A673 (cell line): ENCODE measurements around the gene SYT9. TPM values are rescaled to one million over a fixed set of nuclear protein-coding genes. Genes with fewer than 3 reads are reported as not detected.

Experiments used
- BruUV-seq: library from RNA; stranded (reverse); fragments of 400-500 nt; replicated peaks from 2 replicates; lab custom pipeline; 2021; lab: Mats Ljungman, UMichigan
- CTCF ChIA-PET: fragments of 300-600 bp; sonication (Branson Sonifier 250); formaldehyde crosslinking; loops from one replicate; lab custom pipeline; 2022; ENCODE audit warnings: antibody characterized with exemption; lab: Charles Lee
- POLR2A ChIA-PET: fragments of 300-600 bp; sonication (Branson Sonifier 250); formaldehyde crosslinking; loops from one replicate; lab custom pipeline; 2022; ENCODE audit warnings: antibody characterized with exemption; ENCODE audit not compliant: low non-redundant PET; lab: Charles Lee
- DNase-seq: peaks from one replicate; pipeline ENCODE4 v3.0.0-alpha.2; 2015; ENCODE audit warnings: low spot score
- H3K27ac ChIP-seq: fragments of 200-600 bp; sonication (generic); 2 replicates; pipeline ENCODE4 v1.5.1; 2016; ENCODE audit warnings: mixed run types, low read depth, mild to moderate bottlenecking, mixed read lengths, antibody characterized with exemption, low read length; ENCODE audit not compliant: poor library complexity, severe bottlenecking
- H3K27me3 ChIP-seq: fragments of 200-600 bp; sonication (generic); replicated peaks from 2 replicates; pipeline ENCODE4 v1.6.1; 2017; ENCODE audit warnings: mixed run types, low read depth, mild to moderate bottlenecking, mixed read lengths, antibody characterized with exemption, low read length; ENCODE audit not compliant: insufficient read depth, poor library complexity
- H3K36me3 ChIP-seq: fragments of 200-600 bp; sonication (generic); 2 replicates; pipeline ENCODE4 v1.6.1; 2016; ENCODE audit warnings: mixed run types, mild to moderate bottlenecking, mixed read lengths, antibody characterized with exemption, low read length; ENCODE audit not compliant: insufficient read depth, poor library complexity, severe bottlenecking
- H3K4me1 ChIP-seq: fragments of 200-600 bp; sonication (generic); 2 replicates; pipeline ENCODE4 v1.6.1; 2017; ENCODE audit warnings: mixed run types, mild to moderate bottlenecking, mixed read lengths, antibody characterized with exemption, low read length; ENCODE audit not compliant: insufficient read depth, poor library complexity, severe bottlenecking
- H3K4me3 ChIP-seq: fragments of 200-600 bp; sonication (generic); 2 replicates; pipeline ENCODE4 v1.5.1; 2016; ENCODE audit warnings: low read depth, mixed run types, mild to moderate bottlenecking, mixed read lengths, low read length; ENCODE audit not compliant: poor library complexity, severe bottlenecking
- H3K9me3 ChIP-seq: fragments of 200-600 bp; sonication (generic); 2 replicates; pipeline ENCODE4 v1.6.1; 2016; ENCODE audit warnings: mixed run types, low read depth, mild to moderate bottlenecking, mixed read lengths, antibody characterized with exemption, low read length; ENCODE audit not compliant: poor library complexity, severe bottlenecking
- EZH2 ChIP-seq: fragments of 200-600 bp; sonication (generic); IDR thresholded peaks from 2 replicates; pipeline ENCODE4 v1.6.1; 2017; ENCODE audit warnings: borderline replicate concordance, low read depth, mild to moderate bottlenecking, mixed read lengths, antibody characterized with exemption, low read length; ENCODE audit not compliant: poor library complexity, severe bottlenecking
- intact Hi-C: fragments of 100-400 bp; cut with micrococcal nuclease; formaldehyde crosslinking; loops from one replicate; pipeline ENCODE4 v1.10.0; 2022; ENCODE audit not compliant: unreplicated experiment
- total RNA-seq: library from RNA; stranded (reverse); gene quantifications from 2 replicates; pipeline ENCODE4 v1.2.3, GENCODE V29; 2021
- TF ChIP-seq, protein P1 (sequence below): fragments of 300-800, 200-600 bp; sonication (generic); conservative IDR thresholded peaks from 2 replicates; pipeline ENCODE4 v1.5.1; 2017; ENCODE audit warnings: low read depth, mild to moderate bottlenecking, antibody characterized with exemption, low read length, moderate library complexity, mixed read lengths

SYT9 gene
- total RNA-seq, 1 experiment from 2014 or later: not detected

DNA sequence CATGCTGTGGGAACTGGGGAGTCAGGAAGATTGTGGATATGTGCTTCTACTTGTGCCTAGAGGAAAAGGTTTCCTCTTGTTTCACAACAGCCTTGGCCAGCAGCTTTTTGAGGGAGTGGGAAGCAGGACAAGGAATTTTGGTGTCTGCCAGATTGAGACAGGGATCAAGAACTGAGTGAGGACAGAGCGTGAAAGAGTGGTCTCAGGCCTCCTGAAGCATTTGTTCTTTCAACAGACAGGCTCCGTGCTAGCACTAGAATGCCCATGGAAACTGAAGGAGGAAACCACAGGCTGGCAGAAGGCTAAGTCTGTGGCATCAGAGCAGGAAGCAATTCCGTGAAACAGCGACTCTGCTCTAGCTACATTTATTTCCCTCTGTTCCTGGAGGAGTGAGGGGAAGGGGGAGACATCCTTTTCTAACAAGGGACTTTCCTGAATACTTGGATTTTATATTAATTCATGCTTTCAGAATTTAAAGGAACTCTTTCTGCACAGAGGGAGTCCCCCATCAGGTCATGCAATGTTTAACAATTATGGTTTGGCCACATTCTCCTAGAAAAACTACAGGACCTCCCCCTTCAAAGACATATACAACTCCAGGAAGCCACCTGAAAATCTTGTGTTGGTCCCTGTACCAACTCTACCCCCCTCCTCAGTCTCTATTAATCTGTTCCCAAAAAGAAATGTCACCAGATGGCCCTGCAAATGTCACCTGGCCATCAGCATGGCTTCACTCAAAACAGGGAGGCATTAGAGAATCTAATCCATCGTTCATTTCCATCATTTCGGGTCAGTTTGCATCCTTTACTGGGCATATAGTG, 96.1 kb downstream of the SYT9 start:
- ChIA-PET POLR2A (interaction anchor here (0.9 kb wide), 1 partner anchor 226 kb away, joined by 4 read pairs; no protein-coding TSS in a partner anchor), CTCF (no interaction called here)
- DNase-seq: no peak
- intact Hi-C loops: no loop called here
- Histone ChIP-seq H3K9me3 (no peaks in the 10 kb centered on the region), H3K27me3 (no peaks in the 10 kb centered on the region), H3K4me1 (no peaks in the 10 kb centered on the region), H3K4me3 (no peak overlapping the region), H3K36me3 (no peaks in the 10 kb centered on the region), H3K27ac (no peak overlapping the region)
- no TSS peak for BruUV-seq
- no peak for TF ChIP-seq EZH2
- TF ChIP-seq, protein P1, sequence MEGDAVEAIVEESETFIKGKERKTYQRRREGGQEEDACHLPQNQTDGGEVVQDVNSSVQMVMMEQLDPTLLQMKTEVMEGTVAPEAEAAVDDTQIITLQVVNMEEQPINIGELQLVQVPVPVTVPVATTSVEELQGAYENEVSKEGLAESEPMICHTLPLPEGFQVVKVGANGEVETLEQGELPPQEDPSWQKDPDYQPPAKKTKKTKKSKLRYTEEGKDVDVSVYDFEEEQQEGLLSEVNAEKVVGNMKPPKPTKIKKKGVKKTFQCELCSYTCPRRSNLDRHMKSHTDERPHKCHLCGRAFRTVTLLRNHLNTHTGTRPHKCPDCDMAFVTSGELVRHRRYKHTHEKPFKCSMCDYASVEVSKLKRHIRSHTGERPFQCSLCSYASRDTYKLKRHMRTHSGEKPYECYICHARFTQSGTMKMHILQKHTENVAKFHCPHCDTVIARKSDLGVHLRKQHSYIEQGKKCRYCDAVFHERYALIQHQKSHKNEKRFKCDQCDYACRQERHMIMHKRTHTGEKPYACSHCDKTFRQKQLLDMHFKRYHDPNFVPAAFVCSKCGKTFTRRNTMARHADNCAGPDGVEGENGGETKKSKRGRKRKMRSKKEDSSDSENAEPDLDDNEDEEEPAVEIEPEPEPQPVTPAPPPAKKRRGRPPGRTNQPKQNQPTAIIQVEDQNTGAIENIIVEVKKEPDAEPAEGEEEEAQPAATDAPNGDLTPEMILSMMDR: no peak

DNA sequence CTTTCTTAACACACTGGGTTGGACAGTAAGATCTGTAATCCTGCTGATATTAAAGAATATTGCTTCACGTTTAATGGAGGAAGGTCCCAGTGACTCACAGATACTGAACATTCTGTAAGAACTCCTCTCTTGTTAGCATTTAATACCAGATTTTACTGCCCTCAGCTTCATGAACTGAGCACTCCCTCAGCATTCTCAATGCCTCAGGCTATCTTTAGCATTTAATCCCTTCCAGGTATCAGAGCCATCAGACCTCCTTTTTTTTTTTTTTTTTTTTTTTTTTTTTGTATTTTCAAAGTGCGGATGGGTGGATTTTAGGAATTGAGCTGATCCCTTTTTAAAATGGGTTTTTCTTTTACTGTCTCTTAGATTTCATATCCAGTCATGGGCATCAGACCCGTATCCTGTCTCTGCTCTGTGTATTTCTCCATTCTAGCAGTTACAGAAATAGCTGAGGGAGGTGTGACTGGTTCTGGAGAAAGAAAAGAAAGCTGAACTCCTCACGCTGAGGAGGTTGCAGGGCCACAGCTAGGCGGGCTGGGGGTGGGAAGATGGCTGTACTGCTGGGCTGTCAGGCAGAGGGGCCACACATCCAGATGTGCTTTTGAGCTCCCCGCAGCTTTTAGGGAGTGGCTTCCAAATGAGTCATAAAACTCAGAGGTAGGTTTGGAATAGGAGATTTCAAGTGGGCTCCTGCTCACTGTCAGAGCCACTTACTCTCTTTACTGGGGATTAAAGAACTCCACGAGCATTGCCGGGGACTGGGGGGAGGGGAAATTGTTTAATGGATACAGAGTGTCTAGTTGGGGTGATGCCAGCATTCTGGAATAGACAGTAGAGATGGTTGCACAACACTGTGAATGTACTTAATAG, 97.0 kb downstream of the SYT9 start:
- H3K27me3 ChIP-seq: no peaks in the 10 kb centered on the region
- no peaks in the 10 kb centered on the region for H3K9me3 ChIP-seq
- DNase-seq: peak; percentile 68
- BruUV-seq: no TSS peak
- no peak overlapping the region for H3K27ac ChIP-seq
- H3K36me3 ChIP-seq: no peaks in the 10 kb centered on the region
- CTCF ChIA-PET: no interaction called here
- POLR2A ChIA-PET: interaction anchor here (0.9 kb wide), 1 partner anchor 225 kb away, joined by 4 read pairs; no protein-coding TSS in a partner anchor
- TF ChIP-seq EZH2: no peak
- TF ChIP-seq, protein P1: no peak
- intact Hi-C loops: no loop called here
- H3K4me3 ChIP-seq: no peak overlapping the region
- H3K4me1 ChIP-seq: no peaks in the 10 kb centered on the region

DNA sequence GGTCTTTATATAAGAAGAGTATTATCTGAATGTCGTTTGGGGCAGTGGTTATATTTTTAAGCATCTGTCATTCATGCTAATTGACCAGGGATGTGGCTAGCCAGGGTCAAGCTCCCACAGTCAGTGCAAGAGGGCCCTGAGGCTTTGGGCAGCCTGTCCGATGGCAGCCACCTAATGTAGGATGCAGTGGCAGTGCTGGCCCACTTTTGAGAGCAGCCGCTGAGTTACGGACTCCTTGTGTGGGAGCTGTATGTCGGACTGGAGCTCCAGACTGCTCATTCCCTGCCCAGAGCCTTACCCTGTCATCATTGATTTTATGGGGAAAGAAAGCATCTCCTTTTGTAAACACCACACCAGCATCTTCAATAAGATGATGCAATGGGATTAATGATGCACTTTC, 99.5 kb downstream of the SYT9 start:
- TF ChIP-seq, protein P1: no peak
- TF ChIP-seq EZH2: no peak
- ChIA-PET POLR2A (no interaction called here), CTCF (no interaction called here)
- H3K27ac ChIP-seq: no peak overlapping the region
- DNase-seq: no peak
- no peaks in the 10 kb centered on the region for H3K4me1 ChIP-seq
- intact Hi-C loops: loop anchor here (5.0 to 10.0 kb wide), 3 partner anchors 91 to 341 kb away; no protein-coding TSS in a partner anchor
- H3K9me3 ChIP-seq: no peaks in the 10 kb centered on the region
- H3K4me3 ChIP-seq: no peak overlapping the region
- no peaks in the 10 kb centered on the region for H3K36me3 ChIP-seq
- BruUV-seq: no TSS peak
- H3K27me3 ChIP-seq: no peaks in the 10 kb centered on the region
